Right atrium auricular region (tissue), 2 donors: ENCODE measurements around the gene FANK1. TPM values are rescaled to one million over a fixed set of nuclear protein-coding genes. Genes with fewer than 3 reads are reported as not detected.

Experiments
- DNase-seq: peaks from one replicate; pipeline ENCODE4 v3.0.0-alpha.2; 2019; ENCODE audit warnings: low spot score
- H3K27ac ChIP-seq, 2 donors: fragments of 200-600 bp; sonication (generic); 1 replicate in 1 of 2; 2 replicates in 1 of 2; pipeline ENCODE4 v1.5.1; 2016 to 2019
- H3K27me3 ChIP-seq, 2 donors: fragments of 200-600 bp; sonication (generic); one replicate each; pipeline versions ENCODE4 v1.5.1 to v1.6.0; 2017 to 2019
- H3K36me3 ChIP-seq: fragments of 200-600 bp; sonication (generic); one replicate; pipeline ENCODE4 v1.5.1; 2016
- H3K4me1 ChIP-seq, 2 donors: fragments of 200-600 bp; sonication (generic); one replicate each; pipeline versions ENCODE4 v1.5.1 to v1.6.0; 2017 to 2019
- H3K4me3 ChIP-seq, 2 donors: fragments of 200-600 bp; sonication (generic); 1 replicate in 1 of 2; 2 replicates in 1 of 2; pipeline ENCODE4 v1.5.1; 2017 to 2019; ENCODE audit warnings: mild to moderate bottlenecking in 1 of 2, moderate library complexity in 1 of 2
- H3K9me3 ChIP-seq, 2 donors: fragments of 200-600 bp; sonication (generic); one replicate each; pipeline ENCODE4 v1.5.1; 2019
- total RNA-seq, 2 donors: library from RNA; depleted of rRNA; stranded (reverse); fragments of >200 nt; gene quantifications; one replicate each; pipeline ENCODE4 v1.1.0, GENCODE V29; 2016
- TF ChIP-seq, protein P1 (sequence below), 2 donors: fragments of 200-600 bp; sonication (generic); IDR thresholded peaks; one replicate each; pipeline ENCODE4 v1.5.1; 2019; ENCODE audit warnings: antibody characterized with exemption in 2 of 2

The FANK1 gene
- total RNA-seq, 2 donors from 2014 or later, result 0.44 to 0.67 TPM

DNA sequence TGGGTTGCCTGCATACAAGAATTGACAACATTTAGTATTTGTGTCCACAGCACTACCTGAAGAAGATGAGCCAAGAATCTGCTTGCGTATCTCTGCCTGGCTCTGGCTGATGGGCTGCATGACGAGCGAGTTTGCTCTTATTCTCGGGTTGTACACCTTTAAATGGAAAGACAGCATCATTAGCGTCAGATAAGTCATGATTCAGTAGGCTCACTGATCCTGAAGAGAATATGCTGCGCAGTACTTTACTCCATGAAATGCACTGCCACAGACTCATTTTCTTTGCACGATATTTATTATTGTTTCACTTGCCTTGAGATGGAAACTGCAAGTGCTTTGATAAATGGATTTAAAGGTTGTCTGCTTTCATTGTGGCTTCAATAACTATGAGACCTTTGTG is 43.9 kb upstream of the FANK1 start:
- TF ChIP-seq, protein P1, sequence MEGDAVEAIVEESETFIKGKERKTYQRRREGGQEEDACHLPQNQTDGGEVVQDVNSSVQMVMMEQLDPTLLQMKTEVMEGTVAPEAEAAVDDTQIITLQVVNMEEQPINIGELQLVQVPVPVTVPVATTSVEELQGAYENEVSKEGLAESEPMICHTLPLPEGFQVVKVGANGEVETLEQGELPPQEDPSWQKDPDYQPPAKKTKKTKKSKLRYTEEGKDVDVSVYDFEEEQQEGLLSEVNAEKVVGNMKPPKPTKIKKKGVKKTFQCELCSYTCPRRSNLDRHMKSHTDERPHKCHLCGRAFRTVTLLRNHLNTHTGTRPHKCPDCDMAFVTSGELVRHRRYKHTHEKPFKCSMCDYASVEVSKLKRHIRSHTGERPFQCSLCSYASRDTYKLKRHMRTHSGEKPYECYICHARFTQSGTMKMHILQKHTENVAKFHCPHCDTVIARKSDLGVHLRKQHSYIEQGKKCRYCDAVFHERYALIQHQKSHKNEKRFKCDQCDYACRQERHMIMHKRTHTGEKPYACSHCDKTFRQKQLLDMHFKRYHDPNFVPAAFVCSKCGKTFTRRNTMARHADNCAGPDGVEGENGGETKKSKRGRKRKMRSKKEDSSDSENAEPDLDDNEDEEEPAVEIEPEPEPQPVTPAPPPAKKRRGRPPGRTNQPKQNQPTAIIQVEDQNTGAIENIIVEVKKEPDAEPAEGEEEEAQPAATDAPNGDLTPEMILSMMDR (IDR thresholded peaks at IDR 0.05), result no peak
- Histone ChIP-seq H3K9me3 (no peaks in the 10 kb centered on the region), H3K27me3 (no peaks in the 10 kb centered on the region), H3K4me3 (no peak overlapping the region), H3K36me3 (peaks cover 22% of the 10 kb centered on the region), H3K27ac (no peak overlapping the region), H3K4me1 (peaks cover 0 to 8% of the 10 kb centered on the region in 2 donors)
- no peak for DNase-seq

DNA sequence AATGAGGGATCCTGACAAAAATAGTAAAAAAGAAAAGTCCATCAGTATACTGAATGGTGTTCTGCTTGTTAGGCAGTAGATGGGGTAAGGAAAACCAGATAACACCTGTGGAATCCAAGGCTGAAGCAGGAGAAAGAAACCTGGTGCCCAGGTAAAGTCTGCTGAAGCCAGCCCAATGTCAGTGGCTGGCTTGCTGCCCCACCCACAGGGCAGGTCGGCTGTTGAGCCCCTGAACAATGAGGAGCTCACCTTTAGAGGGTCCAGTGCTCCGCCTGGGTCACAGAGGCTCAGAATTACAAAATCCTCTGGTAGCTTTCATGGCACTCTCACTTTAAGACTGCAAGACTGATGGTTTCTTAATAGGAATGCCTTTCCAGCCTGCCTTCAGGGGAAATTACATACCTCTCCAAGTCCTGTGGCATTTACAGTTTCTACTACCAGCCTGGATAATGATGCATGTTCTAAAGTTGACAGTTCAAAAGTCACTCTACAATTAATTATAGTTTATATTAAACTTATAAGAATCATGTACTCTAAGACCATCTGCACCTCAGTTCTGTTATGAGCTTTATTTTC is 39.1 kb upstream of the FANK1 start:
- H3K27me3 ChIP-seq, result no peaks in the 10 kb centered on the region
- no peak for DNase-seq

DNA sequence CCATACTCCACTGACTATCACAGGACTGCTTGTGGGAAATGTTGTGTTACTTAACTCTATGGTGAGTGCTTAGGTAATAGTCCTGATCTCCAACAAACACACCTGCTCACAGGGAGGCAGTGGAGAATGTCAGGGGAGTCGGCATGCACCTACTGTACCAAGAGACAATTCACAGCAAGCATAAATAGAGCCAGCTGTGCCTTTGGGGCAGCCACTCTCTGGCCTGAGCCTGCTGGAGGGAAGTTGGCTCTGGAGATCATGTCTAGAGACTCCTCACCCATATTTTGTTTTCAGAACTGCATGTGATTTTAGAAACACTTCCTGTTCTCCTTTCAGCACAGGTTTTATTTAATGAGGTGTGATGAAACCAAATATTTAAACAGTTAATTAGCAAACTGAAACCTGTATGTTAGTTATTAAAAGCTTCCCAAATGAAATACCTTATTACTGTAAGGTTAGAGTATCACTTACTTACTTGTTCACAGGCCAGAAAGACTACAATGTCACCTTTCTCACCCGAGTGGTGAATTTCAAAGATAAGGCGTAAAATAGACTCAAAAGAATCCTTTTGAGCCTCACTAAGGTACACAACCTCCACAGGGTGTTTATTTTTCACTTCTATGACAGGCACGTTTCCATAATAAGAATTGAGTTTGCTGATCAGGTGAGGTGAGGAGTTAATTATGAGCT is 37.1 kb upstream of the FANK1 start:
- H3K4me3 ChIP-seq, result no peak overlapping the region
- H3K27me3 ChIP-seq, result no peaks in the 10 kb centered on the region
- no peaks in the 10 kb centered on the region for H3K9me3 ChIP-seq
- H3K4me1 ChIP-seq, result no peaks in the 10 kb centered on the region
- no peak overlapping the region for H3K27ac ChIP-seq
- H3K36me3 ChIP-seq, result peaks cover 17% of the 10 kb centered on the region
- DNase-seq, result no peak
- TF ChIP-seq, protein P1 (IDR thresholded peaks at IDR 0.05), result no peak

More for the DNA sequence above, 39.1 kb upstream of the FANK1 start:
- H3K36me3 ChIP-seq, result peaks cover 19% of the 10 kb centered on the region
- no peaks in the 10 kb centered on the region for H3K4me1 ChIP-seq
- TF ChIP-seq, protein P1 (IDR thresholded peaks at IDR 0.05), result no peak
- no peaks in the 10 kb centered on the region for H3K9me3 ChIP-seq
- no peak overlapping the region for H3K4me3 ChIP-seq
- H3K27ac ChIP-seq, result no peak overlapping the region

DNA sequence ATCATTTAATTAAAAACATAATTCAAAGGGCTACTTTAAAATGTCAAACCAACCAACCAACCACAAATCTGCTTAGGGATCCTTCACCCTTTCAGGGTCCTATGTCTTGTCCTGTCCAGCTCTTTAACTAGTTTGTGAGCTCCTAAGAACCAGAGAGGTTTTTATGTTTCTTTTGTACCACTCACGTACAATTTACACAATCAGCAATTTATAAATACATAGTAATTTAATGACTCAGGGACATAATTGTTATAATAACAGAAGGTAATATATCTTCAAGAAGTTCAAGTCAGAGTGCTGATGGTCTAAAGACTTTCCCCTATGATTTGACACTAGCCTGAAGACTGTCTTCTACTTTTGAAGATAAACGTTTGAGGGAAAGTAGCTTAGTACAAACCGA is 31.2 kb upstream of the FANK1 start:
- Histone ChIP-seq H3K27ac (no peak overlapping the region), H3K9me3 (no peaks in the 10 kb centered on the region), H3K4me3 (no peak overlapping the region), H3K4me1 (no peaks in the 10 kb centered on the region), H3K27me3 (no peaks in the 10 kb centered on the region), H3K36me3 (peaks cover 14% of the 10 kb centered on the region)
- no peak for DNase-seq
- TF ChIP-seq, protein P1 (IDR thresholded peaks at IDR 0.05), result no peak

DNA sequence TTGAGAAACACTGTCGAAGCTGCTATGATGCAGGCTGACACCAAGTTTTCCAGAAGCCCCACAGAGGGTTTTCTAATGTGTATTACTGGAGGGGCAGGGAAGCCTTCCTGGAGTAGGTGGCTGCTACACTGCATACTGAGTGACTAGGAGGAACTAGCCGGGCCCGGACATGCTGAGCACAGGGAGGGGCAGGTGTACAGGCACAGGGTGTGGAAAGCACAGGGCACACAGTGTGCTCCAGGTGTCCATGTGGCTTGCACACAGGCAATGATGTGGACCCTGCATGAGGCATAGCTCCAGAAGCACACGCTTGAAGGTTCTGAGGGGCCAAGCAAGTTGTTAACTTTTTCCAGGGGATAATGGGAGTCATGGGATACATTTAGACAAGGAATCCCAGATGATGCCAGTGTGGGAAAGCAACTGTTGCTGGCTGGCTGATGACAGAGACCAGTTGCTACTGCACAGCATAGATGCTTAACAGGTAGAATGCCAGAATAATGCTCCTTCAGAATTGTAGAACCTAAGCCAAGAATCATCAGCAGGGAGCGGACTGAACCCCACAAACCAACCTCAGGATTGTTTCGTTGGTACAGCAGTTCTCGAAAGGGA is 29.8 kb upstream of the FANK1 start:
- no peaks in the 10 kb centered on the region for H3K4me1 ChIP-seq
- no peaks in the 10 kb centered on the region for H3K27me3 ChIP-seq
- no peak overlapping the region for H3K4me3 ChIP-seq
- H3K9me3 ChIP-seq, result no peaks in the 10 kb centered on the region
- TF ChIP-seq, protein P1 (IDR thresholded peaks at IDR 0.05), result no peak
- H3K36me3 ChIP-seq, result peaks cover 14% of the 10 kb centered on the region
- DNase-seq, result no peak
- no peak overlapping the region for H3K27ac ChIP-seq
